ENCODE results near the gene PCDHGA11.

PCDHGA11 gene

GRCh38 chr5:141437221-141437620 lies 16.4 kb downstream of the PCDHGA11 start:
- Mint-ChIP-seq H3K27ac (no peak overlapping the region), H3K9me3 (peaks cover 15% of the 10 kb centered on the region), H3K4me3 (no peak overlapping the region), H3K4me1 (peaks cover 1% of the 10 kb centered on the region), H3K36me3 (ENCODE audit: low read depth) (peaks cover 2% of the 10 kb centered on the region), H3K27me3 (peaks cover 38% of the 10 kb centered on the region)
- DNase-seq: no peak
- no peak for ATAC-seq

DNA sequence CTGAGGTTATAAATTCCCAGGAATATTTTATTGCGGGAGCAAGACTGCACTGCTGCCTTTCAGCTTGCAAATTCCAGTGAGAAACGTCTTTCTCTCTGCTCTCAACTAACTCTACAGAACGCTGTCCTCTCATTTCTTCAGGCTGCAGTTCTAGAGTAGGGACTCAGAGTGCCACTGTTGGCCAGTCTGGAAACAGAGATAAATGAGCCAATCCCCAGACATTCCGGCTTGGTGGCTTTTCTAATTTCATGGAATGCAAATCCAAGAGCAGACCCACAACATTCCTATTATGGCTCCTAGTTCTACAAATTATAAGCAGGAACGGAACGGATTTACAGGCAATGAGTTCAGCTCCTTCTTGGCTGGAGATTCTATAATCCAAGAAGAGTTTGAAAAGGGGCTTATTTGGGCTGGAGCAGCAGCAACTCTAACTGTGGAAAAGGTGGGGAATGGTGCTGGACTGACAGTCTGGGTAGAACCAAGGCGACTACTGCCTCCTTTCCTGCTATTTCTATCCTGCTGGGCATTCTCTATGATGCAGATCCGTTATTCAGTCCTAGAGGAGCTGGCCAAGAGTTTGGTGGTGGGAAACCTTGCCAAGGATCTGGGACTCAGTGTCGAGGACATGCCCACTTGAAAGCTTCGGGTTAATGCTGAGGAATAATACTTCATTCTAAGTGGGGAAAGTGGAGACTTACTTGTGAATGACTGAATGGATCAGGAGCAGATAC lies 18.7 kb downstream of the PCDHGA11 start:
- Mint-ChIP-seq H3K4me3 (no peak overlapping the region), H3K4me1 (no peaks in the 10 kb centered on the region), H3K9me3 (peaks cover 4% of the 10 kb centered on the region), H3K27me3 (peaks cover 23% of the 10 kb centered on the region), H3K36me3 (ENCODE audit: low read depth) (no peaks in the 10 kb centered on the region), H3K27ac (no peak overlapping the region)
- ATAC-seq: no peak
- no peak for DNase-seq

DNA sequence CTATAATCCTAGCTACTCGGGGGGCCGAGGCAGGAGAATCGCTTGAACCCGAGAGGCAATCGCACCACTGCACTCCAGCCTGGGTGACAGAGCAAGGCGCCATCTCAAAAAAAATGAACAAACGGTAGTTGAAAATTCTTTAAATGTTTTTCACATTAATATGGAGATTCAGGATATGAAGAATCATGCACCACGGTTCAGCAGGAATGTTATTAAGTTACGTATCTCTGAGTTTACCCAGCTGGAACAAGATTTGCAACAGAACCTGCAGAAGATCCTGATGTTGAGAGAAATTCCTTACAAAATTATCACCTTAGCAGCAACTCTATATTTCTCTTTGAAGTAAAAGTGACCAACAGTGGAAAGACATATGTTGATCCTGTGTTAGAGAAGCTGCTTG lies 19.5 kb downstream of the PCDHGA11 start:
- H3K36me3 Mint-ChIP-seq (ENCODE audit: low read depth): no peaks in the 10 kb centered on the region
- DNase-seq (no peak), ATAC-seq (no peak)
- peaks cover 25% of the 10 kb centered on the region for H3K27me3 Mint-ChIP-seq
- no peaks in the 10 kb centered on the region for H3K4me1 Mint-ChIP-seq
- H3K9me3 Mint-ChIP-seq: peaks cover 4% of the 10 kb centered on the region
- H3K27ac Mint-ChIP-seq: no peak overlapping the region
- H3K4me3 Mint-ChIP-seq: no peak overlapping the region

GRCh38 chr5:141441571-141442170 lies 20.8 kb downstream of the PCDHGA11 start:
- no peak overlapping the region for H3K4me3 Mint-ChIP-seq
- no peaks in the 10 kb centered on the region for H3K36me3 Mint-ChIP-seq (ENCODE audit: low read depth)
- no peaks in the 10 kb centered on the region for H3K4me1 Mint-ChIP-seq
- peaks cover 25% of the 10 kb centered on the region for H3K27me3 Mint-ChIP-seq
- H3K9me3 Mint-ChIP-seq: peaks cover 4% of the 10 kb centered on the region
- ATAC-seq (no peak), DNase-seq (no peak)
- H3K27ac Mint-ChIP-seq: no peak overlapping the region

GRCh38 chr5:141465351-141465750 lies 44.5 kb downstream of the PCDHGA11 start:
- H3K4me1 Mint-ChIP-seq: no peaks in the 10 kb centered on the region
- no peaks in the 10 kb centered on the region for H3K9me3 Mint-ChIP-seq
- DNase-seq (no peak), ATAC-seq (no peak)
- H3K36me3 Mint-ChIP-seq (ENCODE audit: low read depth): no peaks in the 10 kb centered on the region
- H3K27ac Mint-ChIP-seq: no peak overlapping the region
- H3K4me3 Mint-ChIP-seq: no peak overlapping the region
- peaks cover 22% of the 10 kb centered on the region for H3K27me3 Mint-ChIP-seq
